ENCODE results near the gene MYO18B. TPM values are rescaled to one million over a fixed set of nuclear protein-coding genes. Genes with fewer than 3 reads are reported as not detected.

The MYO18B gene
- total RNA-seq, 2 donors from 2014 or later: 0.11 TPM; not detected in 1

- no peak for TF ChIP-seq CTCF (IDR thresholded peaks at IDR 0.05)
- H3K9ac ChIP-seq (ENCODE audit: low read depth in 2 of 2, low read length in 2 of 2): no peak overlapping the region
- no peaks in the 10 kb centered on the region for H3K36me3 ChIP-seq
- no peak for DNase-seq
- intact Hi-C loops (cut with DNase I): no loop called here
- H3K27ac ChIP-seq: no peak overlapping the region
- no peak overlapping the region for H3K4me3 ChIP-seq
- no peaks in the 10 kb centered on the region for H3K4me1 ChIP-seq
- H3K9me3 ChIP-seq: no peaks in the 10 kb centered on the region
- no peaks in the 10 kb centered on the region for H3K27me3 ChIP-seq
Observed at GRCh38 chr22:25935266-25936058, 193.5 kb downstream of the MYO18B start.

GRCh38 chr22:25938151-25938550, 196.2 kb downstream of the MYO18B start:
- Histone ChIP-seq H3K9ac (ENCODE audit: low read depth in 2 of 2, low read length in 2 of 2) (no peak overlapping the region), H3K27me3 (no peaks in the 10 kb centered on the region), H3K36me3 (no peaks in the 10 kb centered on the region), H3K27ac (no peak overlapping the region), H3K4me3 (no peak overlapping the region), H3K9me3 (no peaks in the 10 kb centered on the region), H3K4me1 (no peaks in the 10 kb centered on the region)
- intact Hi-C loops (cut with DNase I): no loop called here
- no peak for TF ChIP-seq CTCF (IDR thresholded peaks at IDR 0.05)
- DNase-seq: no peak

- Histone ChIP-seq H3K36me3 (no peaks in the 10 kb centered on the region), H3K27me3 (no peaks in the 10 kb centered on the region), H3K27ac (no peak overlapping the region), H3K9ac (ENCODE audit: low read depth in 2 of 2, low read length in 2 of 2) (no peak overlapping the region), H3K4me3 (no peak overlapping the region), H3K4me1 (no peaks in the 10 kb centered on the region), H3K9me3 (no peaks in the 10 kb centered on the region)
- intact Hi-C loops (cut with DNase I): no loop called here
- DNase-seq: no peak
- no peak for TF ChIP-seq CTCF (IDR thresholded peaks at IDR 0.05)
Observed at GRCh38 chr22:25939384-25939783, 197.4 kb downstream of the MYO18B start.

GRCh38 chr22:25940479-25940878, 198.5 kb downstream of the MYO18B start:
- H3K9me3 ChIP-seq: no peaks in the 10 kb centered on the region
- H3K36me3 ChIP-seq: no peaks in the 10 kb centered on the region
- H3K27ac ChIP-seq: no peak overlapping the region
- TF ChIP-seq CTCF (IDR thresholded peaks at IDR 0.05): no peak
- intact Hi-C loops (cut with DNase I): no loop called here
- DNase-seq: no peak
- H3K27me3 ChIP-seq: no peaks in the 10 kb centered on the region
- no peak overlapping the region for H3K9ac ChIP-seq (ENCODE audit: low read depth in 2 of 2, low read length in 2 of 2)
- no peaks in the 10 kb centered on the region for H3K4me1 ChIP-seq
- H3K4me3 ChIP-seq: no peak overlapping the region

GRCh38 chr22:25941365-25941960, 199.5 kb downstream of the MYO18B start:
- Histone ChIP-seq H3K4me1 (no peaks in the 10 kb centered on the region), H3K9ac (ENCODE audit: low read depth in 2 of 2, low read length in 2 of 2) (no peak overlapping the region), H3K4me3 (no peak overlapping the region), H3K27me3 (no peaks in the 10 kb centered on the region), H3K36me3 (no peaks in the 10 kb centered on the region), H3K27ac (no peak overlapping the region), H3K9me3 (no peaks in the 10 kb centered on the region)
- no peak for TF ChIP-seq CTCF (IDR thresholded peaks at IDR 0.05)
- intact Hi-C loops (cut with DNase I): no loop called here
- no peak for DNase-seq

Data from colonic mucosa (tissue), 4 donors.